Endothelial cell (in vitro differentiated cells): Measurements from ENCODE around the gene SIVA1. TPM values are rescaled to one million over a fixed set of nuclear protein-coding genes. Genes with fewer than 3 reads are reported as not detected.

Experiments
- DNase-seq: peaks from one replicate; pipeline ENCODE4 v3.0.0; 2021; ENCODE audit warnings: low spot score
- H3K27ac Mint-ChIP-seq: one replicate; pipeline ENCODE4 v1.8.0; 2021; ENCODE audit warnings: mixed read lengths, inconsistent platforms; ENCODE audit not compliant: unreplicated experiment
- H3K27me3 Mint-ChIP-seq: one replicate; pipeline ENCODE4 v1.8.0; 2021; ENCODE audit warnings: mild to moderate bottlenecking, moderate library complexity, mixed read lengths, inconsistent platforms; ENCODE audit not compliant: unreplicated experiment
- H3K36me3 Mint-ChIP-seq: one replicate; pipeline ENCODE4 v1.8.0; 2021; ENCODE audit warnings: mild to moderate bottlenecking, low read depth, mixed read lengths, inconsistent platforms; ENCODE audit not compliant: unreplicated experiment
- H3K4me1 Mint-ChIP-seq: one replicate; pipeline ENCODE4 v1.8.0; 2021; ENCODE audit warnings: mild to moderate bottlenecking, mixed read lengths, inconsistent platforms; ENCODE audit not compliant: unreplicated experiment
- H3K4me3 Mint-ChIP-seq: one replicate; pipeline ENCODE4 v1.8.0; 2021; ENCODE audit warnings: mild to moderate bottlenecking, mixed read lengths, inconsistent platforms; ENCODE audit not compliant: unreplicated experiment
- H3K9me3 Mint-ChIP-seq: one replicate; pipeline ENCODE4 v1.8.0; 2021; ENCODE audit warnings: mixed read lengths, inconsistent platforms; ENCODE audit not compliant: unreplicated experiment
- CTCF ChIP-seq: fragments of 200-600 bp; sonication (generic); IDR thresholded peaks from one replicate; pipeline ENCODE4 v1.5.0; 2021; ENCODE audit warnings: antibody characterized with exemption; ENCODE audit not compliant: unreplicated experiment
- total RNA-seq: library from RNA; stranded (reverse); fragmentation: NEBNext Ultra II Directional; extraction: Animal tissue kit (Norgen Biotek cat#: 25700); gene quantifications from one replicate; pipeline ENCODE4 v1.2.1, GENCODE V29; 2021; ENCODE audit not compliant: unreplicated experiment

SIVA1 gene
- total RNA-seq, 1 donor from 2014 or later: 84.3 TPM

- H3K27ac Mint-ChIP-seq: no peak overlapping the region
- no peak for TF ChIP-seq CTCF
- H3K36me3 Mint-ChIP-seq: no peaks in the 10 kb centered on the region
- DNase-seq: no peak
- H3K4me3 Mint-ChIP-seq: no peak overlapping the region
- no peaks in the 10 kb centered on the region for H3K9me3 Mint-ChIP-seq
- peaks cover 11% of the 10 kb centered on the region for H3K4me1 Mint-ChIP-seq
- peaks cover 21% of the 10 kb centered on the region for H3K27me3 Mint-ChIP-seq
Observed at GRCh38 chr14:104803280-104803911, 50.4 kb downstream of the SIVA1 start.

GRCh38 chr14:104803912-104804410, 51.0 kb downstream of the SIVA1 start:
- Mint-ChIP-seq H3K27ac (no peak overlapping the region), H3K27me3 (peaks cover 17% of the 10 kb centered on the region), H3K36me3 (no peaks in the 10 kb centered on the region), H3K4me1 (peaks cover 11% of the 10 kb centered on the region), H3K4me3 (no peak overlapping the region), H3K9me3 (no peaks in the 10 kb centered on the region)
- TF ChIP-seq CTCF: no peak
- DNase-seq: no peak

- no peaks in the 10 kb centered on the region for H3K9me3 Mint-ChIP-seq
- H3K4me3 Mint-ChIP-seq: no peak overlapping the region
- no peaks in the 10 kb centered on the region for H3K36me3 Mint-ChIP-seq
Observed at GRCh38 chr14:104804481-104805325, 51.8 kb downstream of the SIVA1 start.

GRCh38 chr14:104805326-104805678, 52.4 kb downstream of the SIVA1 start:
- H3K4me1 Mint-ChIP-seq: no peaks in the 10 kb centered on the region
- no peaks in the 10 kb centered on the region for H3K9me3 Mint-ChIP-seq
- no peaks in the 10 kb centered on the region for H3K36me3 Mint-ChIP-seq
- DNase-seq: no peak
- no peak for TF ChIP-seq CTCF
- no peak overlapping the region for H3K4me3 Mint-ChIP-seq
- H3K27ac Mint-ChIP-seq: no peak overlapping the region
- peaks cover 6% of the 10 kb centered on the region for H3K27me3 Mint-ChIP-seq

More at GRCh38 chr14:104804481-104805325, 51.8 kb downstream of the SIVA1 start:
- no peak overlapping the region for H3K27ac Mint-ChIP-seq
- DNase-seq: no peak
- TF ChIP-seq CTCF: no peak
- peaks cover 10% of the 10 kb centered on the region for H3K27me3 Mint-ChIP-seq
- peaks cover 3% of the 10 kb centered on the region for H3K4me1 Mint-ChIP-seq
